Pancreas (tissue), 10 donors: Measurements from ENCODE around the gene DNAJB6. TPM values are rescaled to one million over a fixed set of nuclear protein-coding genes. Genes with fewer than 3 reads are reported as not detected.
A peak's percentile ranks its signal among the peaks of the same experiment; 100 is the strongest.

Experiments used
- ATAC-seq, 4 donors: fragments of 200-7000 bp; cut with Tn5 transposase; one replicate each; pipeline versions ENCODE4 v1.8.0 to v1.9.1; 2020; ENCODE audit warnings: mild to moderate bottlenecking in 4 of 4, moderate library complexity in 4 of 4
- DNase-seq, 6 donors: peaks; one replicate each; pipeline ENCODE4 v3.0.0-alpha.2; 2020
- FAIRE-seq: peaks from 2 replicates; lab custom pipeline; 2012; peaks lifted over from hg19 to GRCh38; lab: Jason Lieb, UNC
- H3K27ac ChIP-seq, 4 donors: fragments of 200-600 bp; sonication (generic); 1 replicate in 3 of 4; 2 replicates in 1 of 4; pipeline versions ENCODE4 v1.5.0 to v1.8.0; 2020
- H3K27me3 ChIP-seq, 4 donors: fragments of 200-600 bp; one replicate each; pipeline ENCODE4 v1.8.0; 2021
- H3K36me3 ChIP-seq, 3 donors: fragments of 200-600 bp; sonication (generic) in 1 of 3; one replicate each; pipeline versions ENCODE4 v1.5.0 to v1.8.0; 2020 to 2021
- H3K4me1 ChIP-seq, 3 donors: fragments of 200-600 bp; one replicate each; pipeline ENCODE4 v1.8.0; 2021
- H3K4me3 ChIP-seq, 4 donors: fragments of 200-600 bp; sonication (generic) in 2 of 4; one replicate each; pipeline versions ENCODE4 v1.5.0 to v1.8.0; 2020 to 2021
- H3K9me3 ChIP-seq, 4 donors: fragments of 200-600 bp; one replicate each; pipeline ENCODE4 v1.8.0; 2021
- WGBS, 2 donors: extraction: QIAGEN DNeasy Blood & Tissue Kit; methylation state at CpG; one replicate each; pipeline ENCODE4 v1.1.7; 2013; 5-methylcytosine and 5-hydroxymethylcytosine counted together
- intact Hi-C, 3 donors: fragments of 100-400 bp; cut with DNase I; formaldehyde crosslinking; loops; one replicate each; pipeline versions ENCODE4 v1.11.1 to v1.14.2; 2022
- polyA plus RNA-seq, 2 donors: library from polyadenylated mRNA; stranded (reverse); fragments of 200-250 nt; gene quantifications; one replicate each; pipeline ENCODE4 v1.2.3, GENCODE V29; 2013
- total RNA-seq, 6 donors: library from RNA; stranded (reverse); fragmentation: NEBNext Ultra II Directional in 4 of 6; extraction: Animal tissue kit (Norgen Biotek cat#: 25700) in 4 of 6; gene quantifications; one replicate each; pipeline versions ENCODE4 v1.2.1 to v1.2.4, GENCODE V29; 2021 to 2023
- TF ChIP-seq, protein P1 (sequence below), 4 donors: fragments of 200-600 bp; sonication (generic) in 3 of 4; IDR thresholded peaks; one replicate each; pipeline versions ENCODE4 v1.5.0 to v1.8.0; 2021; ENCODE audit warnings: antibody characterized with exemption in 4 of 4
- donor health status: healthy with polysubstance abuse.
- donor health status: DM: no; HTN: no; CAD: no; lungs with moderate emphysema.
- donor health status: DM: no; HTN: no; CAD: no.
- donor health status: control.
- donor health status: control.
- donor health status: Bipolar disorder and iron deficiency.
- donor health status: DM: yes; HTN: yes; CAD: no.
- donor health status: DM: no; HTN: no; CAD: no.
- donor health status: DM: no; HTN: no; CAD: no.
- donor health status: DM: yes; HTN: yes; CAD: no.

Gene DNAJB6
- total and polyA plus RNA-seq, 8 donors, result 23.0 to 49.4 (median 32.6) TPM

DNA sequence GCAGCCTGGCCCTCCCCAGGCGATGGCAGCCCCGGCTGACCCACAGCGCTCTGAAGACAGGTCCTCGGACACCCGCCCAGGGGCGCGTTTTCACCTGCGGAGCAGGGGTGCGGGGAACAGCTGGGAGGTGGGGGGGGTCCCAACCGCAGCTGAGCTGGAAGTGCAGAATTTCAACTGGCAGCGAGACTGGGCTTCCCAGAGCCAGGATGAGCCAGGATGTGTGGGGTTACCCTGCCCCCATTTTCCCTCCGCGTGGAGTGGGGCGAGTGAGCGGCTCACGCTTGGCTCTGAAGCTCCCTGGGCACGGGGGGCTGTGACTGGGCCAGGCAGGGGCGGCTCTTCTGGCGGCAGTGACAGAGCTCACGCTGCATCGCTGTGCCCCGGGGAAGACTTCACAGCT lies 70.2 kb downstream of the DNAJB6 start:
- WGBS, 2 donors, result 95 to 98% methylated on average over 22 of the region's 22 CpGs
- H3K27ac ChIP-seq, result no peak overlapping the region
- intact Hi-C loops, result no loop called here
- ATAC-seq (no peak), FAIRE-seq (no peak), DNase-seq (peak in 1 of 6 donors; percentile 58)
- peaks cover 0 to 3% (median 0%) of the 10 kb centered on the region in 3 donors for H3K36me3 ChIP-seq
- H3K9me3 ChIP-seq, result no peaks in the 10 kb centered on the region
- H3K4me3 ChIP-seq, result no peak overlapping the region
- no peaks in the 10 kb centered on the region for H3K4me1 ChIP-seq
- H3K27me3 ChIP-seq, result no peaks in the 10 kb centered on the region
- TF ChIP-seq, protein P1, sequence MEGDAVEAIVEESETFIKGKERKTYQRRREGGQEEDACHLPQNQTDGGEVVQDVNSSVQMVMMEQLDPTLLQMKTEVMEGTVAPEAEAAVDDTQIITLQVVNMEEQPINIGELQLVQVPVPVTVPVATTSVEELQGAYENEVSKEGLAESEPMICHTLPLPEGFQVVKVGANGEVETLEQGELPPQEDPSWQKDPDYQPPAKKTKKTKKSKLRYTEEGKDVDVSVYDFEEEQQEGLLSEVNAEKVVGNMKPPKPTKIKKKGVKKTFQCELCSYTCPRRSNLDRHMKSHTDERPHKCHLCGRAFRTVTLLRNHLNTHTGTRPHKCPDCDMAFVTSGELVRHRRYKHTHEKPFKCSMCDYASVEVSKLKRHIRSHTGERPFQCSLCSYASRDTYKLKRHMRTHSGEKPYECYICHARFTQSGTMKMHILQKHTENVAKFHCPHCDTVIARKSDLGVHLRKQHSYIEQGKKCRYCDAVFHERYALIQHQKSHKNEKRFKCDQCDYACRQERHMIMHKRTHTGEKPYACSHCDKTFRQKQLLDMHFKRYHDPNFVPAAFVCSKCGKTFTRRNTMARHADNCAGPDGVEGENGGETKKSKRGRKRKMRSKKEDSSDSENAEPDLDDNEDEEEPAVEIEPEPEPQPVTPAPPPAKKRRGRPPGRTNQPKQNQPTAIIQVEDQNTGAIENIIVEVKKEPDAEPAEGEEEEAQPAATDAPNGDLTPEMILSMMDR (IDR thresholded peaks at IDR 0.05), result no peak

- Histone ChIP-seq H3K27ac (no peak overlapping the region), H3K36me3 (no peaks in the 10 kb centered on the region), H3K4me3 (no peak overlapping the region), H3K27me3 (no peaks in the 10 kb centered on the region), H3K4me1 (no peaks in the 10 kb centered on the region), H3K9me3 (no peaks in the 10 kb centered on the region)
- TF ChIP-seq, protein P1 (IDR thresholded peaks at IDR 0.05), result no peak
- intact Hi-C loops, result no loop called here
- 87 to 93% methylated on average over 30 of the region's 30 CpGs for WGBS, 2 donors
- ATAC-seq (no peak), FAIRE-seq (no peak), DNase-seq (peak in 2 of 6 donors; percentile 34)
These were observed 70.9 kb downstream of the DNAJB6 start for GRCh38 chr7:157407512-157408257.

GRCh38 chr7:157408258-157409101 lies 71.7 kb downstream of the DNAJB6 start:
- Histone ChIP-seq H3K36me3 (no peaks in the 10 kb centered on the region), H3K4me1 (no peaks in the 10 kb centered on the region), H3K27me3 (no peaks in the 10 kb centered on the region), H3K27ac (no peak overlapping the region), H3K4me3 (no peak overlapping the region), H3K9me3 (no peaks in the 10 kb centered on the region)
- FAIRE-seq, result no peak
- intact Hi-C loops, result no loop called here
- TF ChIP-seq, protein P1 (IDR thresholded peaks at IDR 0.05), result no peak
- DNase-seq, result peak in 2 of 6 donors; percentile 25 to 34
- no peak for ATAC-seq
- WGBS, 2 donors, result 91 to 93% methylated on average over 29 of the region's 29 CpGs

- no peak overlapping the region for H3K4me3 ChIP-seq
These were observed 72.4 kb downstream of the DNAJB6 start for GRCh38 chr7:157409149-157409752.

More at GRCh38 chr7:157409149-157409752, 72.4 kb downstream of the DNAJB6 start:
- Histone ChIP-seq H3K36me3 (no peaks in the 10 kb centered on the region), H3K9me3 (no peaks in the 10 kb centered on the region), H3K27me3 (no peaks in the 10 kb centered on the region), H3K4me1 (no peaks in the 10 kb centered on the region), H3K27ac (no peak overlapping the region)
- DNase-seq (peak in 1 of 6 donors; percentile 34), ATAC-seq (no peak), FAIRE-seq (no peak)
- TF ChIP-seq, protein P1 (IDR thresholded peaks at IDR 0.05), result no peak
- 95 to 96% methylated on average over 23 to 28 of the region's 28 CpGs for WGBS, 2 donors
- intact Hi-C loops, result no loop called here
